HUDEP-2 (cell line): Measurements from ENCODE around the gene NID1.

Source experiments
- DNase-seq, 76 experiments: peaks; one replicate each; lab custom pipeline; 2025; ENCODE audit not compliant: unreplicated experiment in 76 of 76; lab: John Stamatoyannopoulos, UW

NID1 gene, protein sequence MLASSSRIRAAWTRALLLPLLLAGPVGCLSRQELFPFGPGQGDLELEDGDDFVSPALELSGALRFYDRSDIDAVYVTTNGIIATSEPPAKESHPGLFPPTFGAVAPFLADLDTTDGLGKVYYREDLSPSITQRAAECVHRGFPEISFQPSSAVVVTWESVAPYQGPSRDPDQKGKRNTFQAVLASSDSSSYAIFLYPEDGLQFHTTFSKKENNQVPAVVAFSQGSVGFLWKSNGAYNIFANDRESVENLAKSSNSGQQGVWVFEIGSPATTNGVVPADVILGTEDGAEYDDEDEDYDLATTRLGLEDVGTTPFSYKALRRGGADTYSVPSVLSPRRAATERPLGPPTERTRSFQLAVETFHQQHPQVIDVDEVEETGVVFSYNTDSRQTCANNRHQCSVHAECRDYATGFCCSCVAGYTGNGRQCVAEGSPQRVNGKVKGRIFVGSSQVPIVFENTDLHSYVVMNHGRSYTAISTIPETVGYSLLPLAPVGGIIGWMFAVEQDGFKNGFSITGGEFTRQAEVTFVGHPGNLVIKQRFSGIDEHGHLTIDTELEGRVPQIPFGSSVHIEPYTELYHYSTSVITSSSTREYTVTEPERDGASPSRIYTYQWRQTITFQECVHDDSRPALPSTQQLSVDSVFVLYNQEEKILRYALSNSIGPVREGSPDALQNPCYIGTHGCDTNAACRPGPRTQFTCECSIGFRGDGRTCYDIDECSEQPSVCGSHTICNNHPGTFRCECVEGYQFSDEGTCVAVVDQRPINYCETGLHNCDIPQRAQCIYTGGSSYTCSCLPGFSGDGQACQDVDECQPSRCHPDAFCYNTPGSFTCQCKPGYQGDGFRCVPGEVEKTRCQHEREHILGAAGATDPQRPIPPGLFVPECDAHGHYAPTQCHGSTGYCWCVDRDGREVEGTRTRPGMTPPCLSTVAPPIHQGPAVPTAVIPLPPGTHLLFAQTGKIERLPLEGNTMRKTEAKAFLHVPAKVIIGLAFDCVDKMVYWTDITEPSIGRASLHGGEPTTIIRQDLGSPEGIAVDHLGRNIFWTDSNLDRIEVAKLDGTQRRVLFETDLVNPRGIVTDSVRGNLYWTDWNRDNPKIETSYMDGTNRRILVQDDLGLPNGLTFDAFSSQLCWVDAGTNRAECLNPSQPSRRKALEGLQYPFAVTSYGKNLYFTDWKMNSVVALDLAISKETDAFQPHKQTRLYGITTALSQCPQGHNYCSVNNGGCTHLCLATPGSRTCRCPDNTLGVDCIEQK

DNA sequence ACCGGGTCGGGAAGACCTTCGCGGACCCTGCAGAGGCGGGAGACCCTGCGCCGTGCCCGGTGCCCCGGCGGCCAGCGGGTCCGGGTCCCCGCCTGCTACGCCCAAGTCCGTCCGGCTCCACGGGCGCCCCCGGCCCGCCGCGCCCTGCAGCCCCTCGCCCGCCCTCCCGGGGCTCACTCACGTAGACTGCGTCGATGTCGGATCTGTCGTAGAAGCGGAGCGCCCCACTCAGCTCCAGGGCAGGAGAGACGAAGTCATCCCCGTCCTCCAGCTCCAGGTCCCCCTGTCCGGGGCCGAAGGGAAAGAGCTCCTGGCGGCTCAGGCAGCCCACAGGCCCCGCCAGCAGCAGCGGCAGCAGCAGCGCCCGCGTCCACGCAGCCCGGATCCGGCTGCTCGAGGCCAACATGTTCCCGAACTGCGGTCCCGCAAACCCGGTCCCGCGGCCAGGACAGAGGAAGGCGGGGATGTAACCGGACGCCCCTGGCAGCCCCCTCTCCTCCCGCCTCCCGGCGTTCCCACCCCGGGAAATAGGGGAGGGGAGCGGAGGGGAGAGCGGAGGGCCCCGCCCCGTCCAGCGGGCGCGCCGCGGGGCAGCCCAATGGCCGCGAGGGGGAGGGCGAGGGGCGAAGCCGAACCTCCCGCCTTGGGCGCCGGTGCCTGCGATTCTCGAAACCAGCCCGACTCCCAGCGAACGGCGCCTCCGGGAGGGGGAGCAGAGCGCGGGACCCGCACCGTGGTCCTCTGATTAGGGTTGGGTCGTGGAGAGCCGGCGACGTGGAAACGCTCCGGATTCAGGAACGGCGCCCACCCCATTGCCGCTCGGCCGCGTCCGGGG lies at the start of gene NID1:
Gene NID1, minus strand, starts transcription at position 417 of the 835 bp plus-strand sequence. Its CDS starts 11 bp downstream, at position 406.
- no peak for DNase-seq

DNA sequence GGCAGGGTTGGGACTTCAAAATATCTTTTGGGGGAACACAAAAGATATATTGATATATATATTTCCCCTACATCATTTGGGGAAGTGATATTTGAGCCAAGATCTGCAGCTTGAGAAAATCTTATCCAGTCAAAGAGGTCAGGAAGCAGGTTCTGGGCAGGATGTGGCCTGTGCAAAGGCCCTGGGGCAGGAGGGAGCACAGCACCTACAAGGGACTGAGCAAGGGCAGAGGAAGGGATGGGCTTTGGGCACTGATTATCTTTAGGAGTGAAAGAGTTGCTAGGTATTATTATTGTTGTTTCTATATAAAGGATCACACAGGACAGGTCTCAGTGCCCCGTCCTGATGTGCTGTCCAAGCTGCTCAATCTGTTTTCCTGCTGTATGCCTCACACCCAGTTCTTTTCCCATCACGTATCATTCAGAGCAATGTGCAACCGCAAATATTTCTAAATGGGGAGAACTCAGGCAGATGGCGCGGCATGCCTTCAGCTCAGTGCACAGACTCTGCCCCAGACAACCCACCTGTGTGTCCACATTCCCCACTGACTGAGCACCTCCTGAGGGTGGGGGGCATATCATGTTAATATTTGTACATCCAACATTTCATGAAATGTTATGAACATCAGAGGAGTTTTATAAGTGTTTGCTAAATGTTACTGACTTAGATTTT lies 49.3 kb upstream of the NID1 start:
- DNase-seq = no peak

DNA sequence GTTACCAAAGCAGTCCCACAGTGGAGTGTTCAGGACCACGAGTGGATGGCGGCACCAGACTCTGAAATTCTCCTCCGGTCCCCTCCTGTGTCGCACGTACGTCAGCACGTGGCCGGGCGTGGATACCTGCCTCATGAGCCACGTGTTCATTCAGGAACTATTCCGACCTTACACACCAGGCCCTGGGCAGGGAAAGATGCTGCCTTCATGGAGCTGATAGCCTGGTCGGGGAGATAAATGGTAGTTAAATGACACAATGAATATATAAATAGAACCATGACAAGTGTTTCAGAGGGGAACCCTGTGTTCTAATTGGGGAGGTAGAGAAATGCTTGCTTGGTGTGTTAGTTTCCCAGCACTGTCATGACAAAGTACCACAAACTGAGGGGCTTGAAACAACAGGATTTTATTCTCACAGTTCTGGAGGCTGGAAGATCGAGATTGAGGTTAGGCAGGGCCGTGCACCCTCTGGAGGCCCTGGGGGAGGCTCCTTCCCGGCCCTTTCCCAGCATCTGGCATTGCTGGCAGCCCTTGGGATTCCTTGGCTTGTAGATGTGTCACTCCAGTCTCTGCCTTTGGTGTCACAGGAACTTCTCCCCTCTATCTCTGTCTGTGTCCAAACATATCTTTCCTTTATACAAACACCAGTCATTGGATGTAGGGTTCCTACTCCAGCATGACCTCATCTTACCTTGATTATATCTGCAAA lies 48.6 kb upstream of the NID1 start:
- DNase-seq = no peak

DNA sequence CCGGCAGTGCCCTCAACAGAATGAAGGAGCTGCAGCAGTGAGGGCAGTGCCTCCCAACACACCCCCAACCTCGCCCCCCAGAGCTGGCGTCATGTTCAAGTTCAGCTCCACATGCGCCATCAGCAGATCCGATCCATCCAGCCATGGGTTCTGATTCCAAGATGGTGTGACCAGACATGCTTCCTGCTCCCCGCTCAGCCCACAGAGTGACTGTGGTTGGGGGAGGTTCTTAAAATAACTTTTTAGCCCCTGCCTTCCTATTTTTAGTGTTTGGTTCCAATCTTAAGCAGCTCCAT lies 47.4 kb upstream of the NID1 start:
- DNase-seq = no peak

DNA sequence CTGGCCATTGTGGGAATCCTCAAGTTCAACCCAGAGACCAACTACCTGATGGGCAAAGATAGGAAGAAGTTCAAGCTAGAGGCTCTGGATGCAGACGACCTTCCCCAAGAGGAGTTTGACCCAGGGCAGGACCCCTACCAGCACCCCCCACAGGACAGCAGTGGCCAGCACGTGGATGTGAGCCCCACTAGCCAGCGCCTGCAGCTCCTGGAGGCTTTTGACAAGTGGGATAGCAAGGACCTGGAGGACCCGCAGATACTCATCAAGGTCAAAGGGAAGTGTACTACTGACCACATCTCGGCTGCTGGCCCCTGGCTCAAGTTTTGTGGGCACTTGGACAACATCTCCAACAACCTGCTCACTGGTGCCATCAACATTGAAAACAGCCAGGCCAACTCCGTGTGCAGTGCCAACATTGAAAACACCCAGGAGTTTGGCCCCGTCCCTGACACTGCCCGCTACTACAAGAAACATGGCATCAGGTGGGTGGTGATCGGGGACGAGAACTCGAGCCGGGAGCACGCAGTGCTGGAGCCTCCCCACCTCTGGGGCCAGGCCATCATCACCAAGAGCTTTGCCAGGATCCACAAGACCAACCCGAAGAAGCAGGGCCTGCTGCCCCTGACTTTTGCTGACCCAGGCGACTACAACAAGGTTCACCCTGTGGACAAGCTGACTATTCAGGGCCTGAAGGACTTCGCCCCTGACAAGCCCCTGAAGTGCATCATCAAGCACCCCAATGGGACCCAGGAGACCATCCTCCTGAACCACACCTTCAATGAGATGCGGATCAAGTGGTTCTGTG lies 46.8 kb upstream of the NID1 start:
- DNase-seq = no peak

DNA sequence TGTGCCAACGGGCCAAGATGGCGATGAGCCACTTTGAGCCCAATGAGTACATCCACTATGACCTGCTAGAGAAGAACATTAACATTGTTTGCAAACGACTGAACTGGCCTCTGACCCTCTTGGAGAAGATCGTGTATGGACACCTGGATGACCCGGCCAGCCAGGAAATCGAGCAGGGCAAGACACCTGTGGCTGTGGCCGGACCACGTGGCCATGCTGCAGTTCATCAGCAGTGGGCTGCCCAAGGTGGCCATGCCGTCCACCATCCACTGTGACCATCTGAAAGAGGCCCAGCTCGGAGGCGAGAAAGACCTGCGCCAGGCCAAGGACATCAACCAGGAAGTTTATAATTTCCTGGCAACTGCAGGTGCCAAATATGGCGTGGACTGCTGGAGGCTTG lies 45.2 kb upstream of the NID1 start:
- no peak for DNase-seq

DNA sequence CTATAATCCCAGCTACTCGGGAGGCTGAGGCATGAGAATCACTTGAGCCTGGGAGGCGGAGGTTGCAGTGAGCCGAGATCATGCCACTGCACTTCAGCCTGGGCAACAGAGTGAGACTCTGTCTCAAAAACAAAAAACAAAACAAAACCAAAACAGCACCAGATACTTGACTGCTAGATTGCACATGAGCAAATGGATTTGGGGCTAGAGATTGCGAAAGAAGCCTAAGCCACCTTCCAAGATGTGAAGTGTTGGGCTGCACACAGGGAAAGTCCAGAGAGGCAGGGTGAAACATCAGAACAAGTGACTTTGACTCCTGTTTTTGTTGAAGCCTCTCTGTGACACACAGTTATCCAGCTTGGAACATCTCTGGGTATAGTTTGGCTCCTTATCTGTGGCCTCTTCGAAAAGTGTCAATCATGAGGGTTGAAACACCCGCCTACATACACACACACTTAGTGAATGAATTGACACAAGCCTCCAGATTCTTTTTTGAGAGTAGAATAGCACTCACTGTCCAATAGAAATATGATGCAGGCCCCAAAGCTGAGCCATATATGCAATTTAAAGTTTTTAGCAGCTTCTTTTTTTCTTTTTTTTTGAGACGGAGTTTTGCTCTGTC lies 43.2 kb upstream of the NID1 start:
- no peak for DNase-seq

DNA sequence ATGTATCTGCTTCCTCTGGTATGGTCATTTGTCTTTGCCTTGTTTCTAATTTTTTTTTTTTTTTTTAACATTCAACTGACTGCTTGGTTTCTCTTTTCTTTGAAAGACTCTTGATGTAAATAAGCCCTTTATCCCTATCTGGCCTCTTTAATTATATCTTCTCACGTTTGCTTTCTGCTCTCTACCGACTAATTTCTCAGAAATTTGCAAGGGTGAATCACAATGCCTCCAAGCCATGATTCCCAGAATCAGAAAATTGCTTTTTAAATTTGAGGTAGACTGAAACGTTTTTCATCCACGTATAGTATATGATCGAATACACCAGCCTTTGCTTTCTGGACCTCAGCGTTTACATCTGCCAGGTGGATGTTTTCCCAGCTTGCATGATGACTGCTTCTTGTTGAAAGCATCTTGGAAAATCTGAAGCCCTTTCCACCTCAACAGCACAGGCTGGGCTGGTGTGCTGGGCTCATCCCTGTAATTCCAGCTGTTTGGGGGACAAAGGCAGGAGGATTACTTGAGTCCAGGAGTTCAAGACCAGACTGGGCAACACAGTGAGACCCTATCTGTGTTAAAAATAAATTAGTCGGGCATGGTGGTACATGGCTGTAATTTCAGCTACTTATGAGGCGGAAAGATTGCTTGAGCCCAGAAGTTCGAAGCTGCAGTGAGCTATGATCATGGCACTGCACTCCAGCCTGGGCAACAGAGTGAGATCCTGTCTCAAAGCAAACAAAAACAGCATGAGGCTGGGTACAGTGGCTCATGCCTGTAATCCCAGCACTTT lies 42.4 kb upstream of the NID1 start:
- no peak for DNase-seq

DNA sequence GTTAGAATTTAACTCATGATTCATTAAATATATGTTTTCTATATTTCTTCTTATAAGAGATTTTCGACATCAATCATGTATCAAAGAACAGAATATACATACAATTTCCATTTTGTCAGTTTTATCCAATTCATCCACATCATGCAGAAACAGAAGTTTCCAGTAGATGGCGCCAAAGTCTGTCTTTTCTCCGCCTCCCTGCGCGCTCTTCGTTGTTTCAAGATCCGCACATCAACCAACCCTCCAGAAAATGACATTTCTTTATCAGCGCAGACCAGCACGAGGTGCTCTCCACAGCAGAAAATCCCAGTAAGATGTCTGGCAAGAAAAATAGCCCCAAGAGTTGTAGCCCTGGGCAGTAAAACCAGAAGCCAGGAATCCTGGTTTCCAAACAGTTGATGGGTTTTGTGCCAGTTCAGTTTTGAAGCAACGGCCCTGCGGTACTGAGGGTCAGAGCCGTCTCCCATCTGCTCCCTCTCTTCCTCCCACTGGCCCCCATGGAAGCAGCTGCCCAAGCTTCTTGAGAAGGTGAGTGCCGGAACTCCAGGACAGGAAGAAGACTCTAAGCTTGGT lies 38.8 kb upstream of the NID1 start:
- DNase-seq = peak in 35 of 76 experiments; percentile 3 to 57 (median 13)

DNA sequence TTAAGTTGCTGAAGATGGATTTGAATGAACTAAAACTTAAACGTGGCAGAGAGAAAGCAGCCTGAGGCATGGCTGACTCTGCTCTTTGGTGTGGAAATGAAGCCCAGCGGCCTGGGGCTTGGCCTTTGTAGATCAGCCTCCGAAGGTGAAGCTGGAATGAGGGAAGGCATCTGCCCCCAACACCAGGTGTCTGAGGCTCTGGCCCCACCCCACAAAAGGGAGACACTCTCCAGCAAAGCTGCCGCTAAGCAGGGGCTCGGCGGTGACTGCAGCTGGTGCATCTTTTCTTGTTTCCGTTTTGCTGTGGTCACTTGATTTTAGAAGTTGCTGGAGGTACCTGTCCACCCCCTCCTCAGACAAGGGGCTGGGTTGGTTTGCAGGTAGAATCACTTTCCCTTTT lies 38.2 kb upstream of the NID1 start:
- DNase-seq = no peak

DNA sequence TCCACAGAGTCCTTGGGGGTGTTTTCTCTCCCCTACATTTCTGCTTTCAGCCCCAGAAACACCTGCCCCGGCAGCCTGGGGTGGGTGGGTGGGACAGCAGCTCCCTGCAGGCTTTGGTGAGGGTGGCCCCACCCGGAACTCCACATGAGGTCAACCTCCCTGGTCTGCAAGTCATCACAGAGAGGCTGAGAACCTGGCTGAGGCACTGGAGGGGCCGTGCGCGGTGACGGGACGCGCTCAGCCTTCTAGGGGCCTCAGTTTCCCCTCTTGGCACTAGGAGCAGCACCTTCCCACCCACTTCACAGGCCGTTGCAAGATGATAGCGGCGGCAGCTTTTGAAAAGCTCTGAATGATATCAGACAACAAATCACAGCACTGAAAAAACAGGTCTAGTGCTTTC lies 37.7 kb upstream of the NID1 start:
- DNase-seq = no peak

DNA sequence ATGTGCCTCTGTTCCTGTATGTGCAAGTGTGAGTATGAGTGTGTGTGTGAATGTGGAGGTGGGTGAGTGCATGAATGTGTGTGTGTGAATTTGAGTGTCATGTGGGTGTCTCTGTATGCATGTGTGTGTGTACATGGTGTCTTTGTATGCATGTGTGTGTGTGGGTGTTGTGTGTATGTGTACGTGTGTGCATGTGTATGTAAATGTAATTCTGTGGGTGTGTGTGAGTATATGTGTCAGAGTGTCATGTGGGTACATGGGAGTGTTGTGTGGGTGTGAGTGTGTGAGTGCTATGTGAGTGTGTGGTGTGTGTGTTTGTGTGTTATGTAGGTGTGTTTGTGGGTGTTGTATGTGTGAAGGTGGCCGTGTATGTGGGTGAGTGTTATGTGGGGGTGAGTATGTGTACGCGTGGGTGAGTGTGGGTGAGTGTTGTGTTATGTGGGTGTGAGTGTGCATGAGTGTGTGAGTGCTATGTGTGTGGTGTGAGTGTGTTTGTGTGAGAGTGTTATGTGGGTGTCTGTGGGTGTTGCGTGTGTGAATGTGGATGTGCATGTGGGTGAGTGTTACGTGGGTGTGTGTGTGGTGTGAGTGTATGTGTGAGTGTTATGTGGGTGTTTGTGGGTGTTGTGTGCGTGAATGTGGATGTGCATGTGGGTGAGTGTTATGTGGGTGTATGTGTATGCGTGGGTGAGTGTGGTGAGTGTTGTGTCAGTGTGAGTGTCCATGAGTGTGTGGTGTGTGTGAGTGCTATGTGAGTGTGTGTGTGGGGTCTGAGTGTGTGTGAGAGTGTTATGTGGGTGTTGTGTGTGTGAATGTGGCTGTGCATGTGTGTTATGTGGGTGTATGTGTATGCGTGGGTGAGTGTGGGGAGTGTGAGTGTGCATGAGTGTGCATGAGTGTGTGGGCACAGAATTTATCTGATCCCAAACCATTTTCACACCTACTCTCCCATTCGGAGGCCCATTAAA lies 36.6 kb upstream of the NID1 start:
- DNase-seq = no peak

DNA sequence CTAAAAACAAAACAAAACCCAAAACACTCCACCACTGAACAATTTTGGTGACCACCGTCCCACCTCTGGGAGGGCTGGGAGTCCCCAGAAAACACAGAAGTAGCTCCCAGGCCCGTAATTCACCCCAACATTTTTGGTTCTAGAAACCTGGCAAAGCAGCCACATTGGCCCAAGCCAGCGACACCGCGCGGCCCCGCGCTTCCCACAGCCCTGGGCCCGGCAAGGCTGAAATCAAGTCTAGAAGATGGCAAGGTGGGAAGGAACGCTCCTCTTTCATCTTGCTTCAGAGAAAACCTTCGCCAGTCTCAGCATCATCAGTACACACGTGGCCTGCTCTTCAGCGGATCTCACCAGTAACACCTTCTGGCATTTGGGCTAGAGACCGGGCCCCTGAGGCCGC lies 35.9 kb upstream of the NID1 start:
- no peak for DNase-seq

DNA sequence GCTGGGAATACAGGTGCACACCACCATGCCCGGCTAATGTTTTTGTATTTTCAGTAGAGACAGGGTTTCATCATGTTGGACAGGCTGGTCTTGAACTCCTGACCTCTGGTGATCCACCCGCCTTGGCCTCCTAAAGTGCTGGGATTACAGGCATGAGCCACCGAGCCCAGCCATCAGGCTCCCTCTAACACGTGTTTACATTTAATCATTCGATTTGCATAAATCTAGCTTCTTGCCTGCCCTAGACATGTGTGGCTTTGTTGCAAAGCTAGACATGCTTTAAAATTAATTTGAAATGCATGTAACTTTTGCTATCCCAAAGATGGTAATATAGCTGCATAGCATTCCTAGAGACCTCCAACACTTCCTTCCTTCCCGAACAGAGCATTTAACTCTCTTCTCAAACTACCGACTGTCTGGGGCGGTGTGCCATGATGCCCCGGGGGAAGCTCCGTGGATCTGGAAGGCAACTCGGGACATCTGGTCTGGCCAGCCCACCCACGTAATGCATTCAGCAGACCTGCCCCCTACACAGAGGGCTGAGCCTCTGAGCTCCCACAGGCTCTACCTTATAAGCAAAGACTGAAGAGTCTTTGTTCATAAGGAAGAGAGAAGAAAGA lies 34.6 kb upstream of the NID1 start:
- no peak for DNase-seq

DNA sequence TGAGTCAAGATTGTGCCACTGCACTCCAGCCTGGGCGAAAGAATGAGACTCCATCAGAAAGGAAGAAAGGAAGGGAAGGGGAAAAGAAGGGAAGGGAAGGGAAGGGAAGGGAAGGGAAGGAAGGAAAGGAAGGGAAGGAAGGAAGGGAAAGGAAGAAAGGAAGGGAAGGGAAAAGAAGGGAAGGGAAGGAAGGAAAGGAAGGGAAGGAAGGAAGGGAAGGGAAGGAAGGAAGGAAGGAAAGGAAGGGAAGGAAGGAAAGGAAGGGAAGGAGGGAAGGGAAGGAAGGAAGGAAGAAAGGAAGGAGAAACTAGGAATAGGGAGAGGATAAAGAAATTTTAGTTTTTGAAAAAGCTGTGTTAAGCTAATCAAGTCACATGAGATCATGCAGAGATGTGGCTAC lies 33.4 kb upstream of the NID1 start:
- DNase-seq = no peak
